Mesodermal cell (in vitro differentiated cells): ENCODE data around the gene TAMALIN. TPM values are rescaled to one million over a fixed set of nuclear protein-coding genes. Genes with fewer than 3 reads are reported as not detected.
A peak's percentile ranks its signal among the peaks of the same experiment; 100 is the strongest.

ENCODE experiments used
- H3K27ac ChIP-seq: 2 replicates; pipeline ENCODE4 v1.7.0; 2013; ENCODE audit warnings: mild to moderate bottlenecking, low read depth, low read length, moderate library complexity; ENCODE audit not compliant: severe bottlenecking
- H3K36me3 ChIP-seq: 2 replicates; pipeline ENCODE4 v1.7.1; 2013; ENCODE audit warnings: mild to moderate bottlenecking, low read length, moderate library complexity; ENCODE audit not compliant: control insufficient read depth, insufficient read depth
- H3K4me1 ChIP-seq: one replicate; pipeline ENCODE4 v1.7.1; 2013; ENCODE audit warnings: mild to moderate bottlenecking, low read length; ENCODE audit not compliant: insufficient read depth, control insufficient read depth, poor library complexity, severe bottlenecking
- H3K4me3 ChIP-seq: 2 replicates; pipeline ENCODE4 v1.7.0; 2013; ENCODE audit warnings: low read length, control low read depth, mild to moderate bottlenecking; ENCODE audit not compliant: insufficient read depth, poor library complexity, severe bottlenecking; ENCODE audit errors: extremely low read depth
- H3K9me3 ChIP-seq: 2 replicates; pipeline ENCODE4 v1.7.1; 2013; ENCODE audit warnings: mild to moderate bottlenecking, low read length, moderate library complexity; ENCODE audit not compliant: control insufficient read depth
- WGBS, 2 experiments: methylation state at CpG; one replicate each; pipeline ENCODE4 v1.1.5; 2013; ENCODE audit warnings: missing lambda C conversion rate in 2 of 2; ENCODE audit not compliant: insufficient coverage in 2 of 2; 5-methylcytosine and 5-hydroxymethylcytosine counted together
- polyA plus RNA-seq, 2 experiments: library from polyadenylated mRNA; stranded (reverse); fragments of 50-300 nt; gene quantifications; one replicate each; pipeline ENCODE4 v1.2.3, GENCODE V29; 2013

TAMALIN gene
- 25.9 TPM for polyA plus RNA-seq (2013, experiment 1 of 2)
- polyA plus RNA-seq (2013, experiment 2 of 2): 16.1 TPM

GRCh38 chr12:52006726-52007157 is at the start of gene TAMALIN:
TSS of gene TAMALIN (plus strand) at chr12:52006946. CDS start at chr12:52007020, 74 bp downstream.
- Histone ChIP-seq H3K27ac (no peak within 1 kb of the TSS), H3K9me3 (no peaks in the 10 kb centered on the region), H3K4me1 (peaks cover 30% of the 10 kb centered on the region), H3K4me3 (peak within 1 kb of the TSS; percentile 84), H3K36me3 (peaks cover 18% of the 10 kb centered on the region)
- WGBS, 2 experiments: 0 to 1% methylated on average over 40 to 47 of the region's 60 CpGs

GRCh38 chr12:51958542-51958941 is 48.2 kb upstream of the TAMALIN start:
- peaks cover 6% of the 10 kb centered on the region for H3K4me1 ChIP-seq
- no peak overlapping the region for H3K27ac ChIP-seq
- WGBS, 2 experiments: 95% methylated on average over 11 of the region's 13 CpGs

DNA sequence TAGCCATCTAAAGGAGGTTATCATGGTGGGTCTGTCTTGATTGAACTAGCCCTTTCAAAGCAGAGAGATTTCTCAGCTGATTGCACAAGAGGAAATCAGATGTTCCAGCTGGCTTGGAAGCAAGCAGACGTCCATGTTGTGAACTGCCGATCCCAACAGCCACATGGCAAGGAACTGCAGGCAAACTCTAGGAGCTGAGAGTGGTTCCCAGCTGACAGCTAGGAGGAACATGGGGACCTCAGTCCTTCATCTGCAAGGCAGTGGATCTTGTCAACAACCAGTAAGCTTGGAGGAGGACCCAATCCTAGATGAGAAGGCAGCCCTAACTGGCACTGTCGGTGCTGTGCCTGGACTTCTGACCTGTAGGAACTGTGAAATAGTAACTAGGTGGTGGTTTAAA is 47.5 kb upstream of the TAMALIN start:
- Histone ChIP-seq H3K4me1 (no peaks in the 10 kb centered on the region), H3K36me3 (peaks cover 39% of the 10 kb centered on the region), H3K27ac (no peak overlapping the region), H3K4me3 (no peak overlapping the region), H3K9me3 (peaks cover 8% of the 10 kb centered on the region)
- WGBS, 2 experiments: 96% methylated on average over 3 of the region's 3 CpGs

More at GRCh38 chr12:51958542-51958941, 48.2 kb upstream of the TAMALIN start:
- Histone ChIP-seq H3K9me3 (peaks cover 8% of the 10 kb centered on the region), H3K36me3 (peaks cover 35% of the 10 kb centered on the region), H3K4me3 (no peak overlapping the region)

- no peaks in the 10 kb centered on the region for H3K4me1 ChIP-seq
- no peak overlapping the region for H3K27ac ChIP-seq
- 94 to 97% methylated on average over 3 to 4 of the region's 4 CpGs for WGBS, 2 experiments
- peaks cover 8% of the 10 kb centered on the region for H3K9me3 ChIP-seq
- H3K4me3 ChIP-seq: no peak overlapping the region
- peaks cover 43% of the 10 kb centered on the region for H3K36me3 ChIP-seq
Observed at GRCh38 chr12:51959921-51960320, 46.8 kb upstream of the TAMALIN start.

DNA sequence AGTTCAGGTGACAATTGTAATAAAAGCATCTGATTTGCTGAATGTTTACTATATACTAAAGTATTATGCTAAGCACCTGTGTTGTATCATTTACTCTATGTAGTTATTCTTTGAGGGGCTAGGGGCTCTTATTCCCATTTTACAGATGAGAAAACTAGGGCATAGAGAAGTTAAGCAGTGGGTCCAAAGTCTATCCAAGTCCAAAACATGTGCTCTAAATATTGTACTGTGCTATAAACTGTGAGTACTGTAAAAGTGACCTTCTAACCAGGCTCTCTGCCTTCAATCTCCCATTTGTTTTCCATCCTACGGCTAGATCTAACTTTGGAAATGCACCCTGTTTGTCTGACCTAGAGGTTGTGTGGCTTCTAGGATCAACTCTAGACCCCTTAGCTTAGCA is 46.3 kb upstream of the TAMALIN start:
- no peak overlapping the region for H3K4me3 ChIP-seq
- H3K9me3 ChIP-seq: peaks cover 10% of the 10 kb centered on the region
- 78% methylated on average over 1 of the region's 1 CpG; no CpG with 5 or more reads in 1 of the 2 experiments for WGBS, 2 experiments
- peaks cover 49% of the 10 kb centered on the region for H3K36me3 ChIP-seq
- no peak overlapping the region for H3K27ac ChIP-seq
- no peaks in the 10 kb centered on the region for H3K4me1 ChIP-seq

- WGBS, 2 experiments: 100% methylated on average over 1 to 2 of the region's 6 CpGs
- no peak overlapping the region for H3K27ac ChIP-seq
Observed at GRCh38 chr12:51960890-51961289, 45.9 kb upstream of the TAMALIN start.

GRCh38 chr12:51961834-51962233 is 44.9 kb upstream of the TAMALIN start:
- no peak overlapping the region for H3K27ac ChIP-seq
- peaks cover 11% of the 10 kb centered on the region for H3K9me3 ChIP-seq
- peaks cover 38% of the 10 kb centered on the region for H3K36me3 ChIP-seq
- WGBS, 2 experiments: no CpG with 5 or more reads among the region's 1 CpG
- H3K4me3 ChIP-seq: no peak overlapping the region
- H3K4me1 ChIP-seq: no peaks in the 10 kb centered on the region

More at GRCh38 chr12:51960890-51961289, 45.9 kb upstream of the TAMALIN start:
- Histone ChIP-seq H3K36me3 (peaks cover 46% of the 10 kb centered on the region), H3K4me1 (no peaks in the 10 kb centered on the region), H3K9me3 (peaks cover 14% of the 10 kb centered on the region), H3K4me3 (no peak overlapping the region)

- 94 to 100% methylated on average over 2 of the region's 3 CpGs for WGBS, 2 experiments
- Histone ChIP-seq H3K9me3 (peaks cover 11% of the 10 kb centered on the region), H3K4me3 (no peak overlapping the region), H3K27ac (no peak overlapping the region), H3K36me3 (peaks cover 38% of the 10 kb centered on the region), H3K4me1 (no peaks in the 10 kb centered on the region)
Observed at GRCh38 chr12:51962737-51963136, 44.0 kb upstream of the TAMALIN start.

- Histone ChIP-seq H3K36me3 (peaks cover 38% of the 10 kb centered on the region), H3K9me3 (peaks cover 11% of the 10 kb centered on the region), H3K4me1 (no peaks in the 10 kb centered on the region), H3K27ac (no peak overlapping the region), H3K4me3 (no peak overlapping the region)
- WGBS, 2 experiments: no CpG with 5 or more reads among the region's 4 CpGs
Observed at GRCh38 chr12:51963477-51963876, 43.3 kb upstream of the TAMALIN start.

GRCh38 chr12:51969643-51970042 is 37.1 kb upstream of the TAMALIN start:
- Histone ChIP-seq H3K36me3 (peaks cover 10% of the 10 kb centered on the region), H3K27ac (no peak overlapping the region), H3K4me3 (no peak overlapping the region), H3K4me1 (peaks cover 41% of the 10 kb centered on the region), H3K9me3 (peaks cover 11% of the 10 kb centered on the region)
- WGBS, 2 experiments: 100% methylated on average over 2 of the region's 2 CpGs

GRCh38 chr12:51970904-51971646 is 35.7 kb upstream of the TAMALIN start:
- H3K36me3 ChIP-seq: peaks cover 10% of the 10 kb centered on the region
- H3K9me3 ChIP-seq: peaks cover 3% of the 10 kb centered on the region
- WGBS, 2 experiments: 59 to 72% methylated on average over 7 to 8 of the region's 13 CpGs

More at GRCh38 chr12:51970904-51971646, 35.7 kb upstream of the TAMALIN start:
- Histone ChIP-seq H3K27ac (no peak overlapping the region), H3K4me1 (peaks cover 54% of the 10 kb centered on the region), H3K4me3 (no peak overlapping the region)
